Hepatic stellate cell (primary cell): Measurements from ENCODE around the gene VAPA.
A peak's percentile ranks its signal among the peaks of the same experiment; 100 is the strongest.

ENCODE experiments used
- DNase-seq: peaks from one replicate; pipeline ENCODE4 v3.0.0; 2011; ENCODE audit warnings: low spot score

The VAPA gene

GRCh38 chr18:9913526-9914333 is at the start of gene VAPA:
VAPA (plus strand) TSS chr18:9914016; CDS start chr18:9914257, 241 bp downstream.
- peak; percentile 96 for DNase-seq

- DNase-seq: no peak
Observed at GRCh38 chr18:9865764-9866490, 47.9 kb upstream of the VAPA start.

- no peak for DNase-seq
Observed at GRCh38 chr18:9866627-9867026, 47.2 kb upstream of the VAPA start.

GRCh38 chr18:9867071-9867594 is 46.7 kb upstream of the VAPA start:
- DNase-seq: no peak

GRCh38 chr18:9868857-9869714 is 44.7 kb upstream of the VAPA start:
- DNase-seq: no peak

GRCh38 chr18:9869715-9870430 is 43.9 kb upstream of the VAPA start:
- DNase-seq: peak; percentile 45

- no peak for DNase-seq
Observed at GRCh38 chr18:9870431-9871008, 43.3 kb upstream of the VAPA start.

GRCh38 chr18:9871244-9871746 is 42.5 kb upstream of the VAPA start:
- DNase-seq: no peak

- DNase-seq: no peak
Observed at GRCh38 chr18:9872823-9873222, 41.0 kb upstream of the VAPA start.

GRCh38 chr18:9874728-9875127 is 39.1 kb upstream of the VAPA start:
- no peak for DNase-seq

GRCh38 chr18:9876212-9876866 is 37.5 kb upstream of the VAPA start:
- DNase-seq: no peak

GRCh38 chr18:9876867-9877654 is 36.8 kb upstream of the VAPA start:
- DNase-seq: peak; percentile 63

GRCh38 chr18:9877655-9878014 is 36.2 kb upstream of the VAPA start:
- DNase-seq: no peak

GRCh38 chr18:9878095-9878494 is 35.7 kb upstream of the VAPA start:
- no peak for DNase-seq

GRCh38 chr18:9878783-9879242 is 35.0 kb upstream of the VAPA start:
- no peak for DNase-seq

- DNase-seq: no peak
Observed at GRCh38 chr18:9884090-9884489, 29.7 kb upstream of the VAPA start.

GRCh38 chr18:9884532-9885140 is 29.2 kb upstream of the VAPA start:
- DNase-seq: no peak

- no peak for DNase-seq
Observed at GRCh38 chr18:9885170-9886004, 28.4 kb upstream of the VAPA start, which contains the start of gene TXNDC2. TXNDC2 (plus strand) TSS chr18:9885973; CDS start chr18:9886681, 708 bp downstream.
